Ovary (tissue), 9 donors: ENCODE data around the gene GLT1D1. TPM values are rescaled to one million over a fixed set of nuclear protein-coding genes. Genes with fewer than 3 reads are reported as not detected.

Experiments used
- DNase-seq, 5 donors: peaks; one replicate each; pipeline ENCODE4 v3.0.0-alpha.2; 2019 to 2020
- H3K27ac ChIP-seq, 2 donors: fragments of 200-600 bp; one replicate each; pipeline versions ENCODE4 v1.5.1 to v1.8.0; 2019 to 2022
- H3K27me3 ChIP-seq: fragments of 200-600 bp; one replicate; pipeline ENCODE4 v1.8.0; 2022
- H3K36me3 ChIP-seq: fragments of 200-600 bp; sonication (generic); one replicate; pipeline ENCODE4 v1.5.1; 2019
- H3K4me1 ChIP-seq: one replicate; pipeline ENCODE4 v1.8.1; 2013; ENCODE audit warnings: mild to moderate bottlenecking, moderate library complexity; ENCODE audit not compliant: insufficient read depth
- H3K4me3 ChIP-seq: fragments of 200-600 bp; sonication (generic); one replicate; pipeline ENCODE4 v1.5.1; 2017
- H3K9me3 ChIP-seq, 2 donors: fragments of 200-600 bp in 1 of 2; sonication (generic) in 1 of 2; one replicate each; pipeline versions ENCODE4 v1.5.1 to v1.8.1; 2013 to 2019; ENCODE audit warnings: mild to moderate bottlenecking in 1 of 2, moderate library complexity in 1 of 2
- EP300 ChIP-seq: sonication (generic); formaldehyde crosslinking; IDR thresholded peaks from one replicate; pipeline ENCODE4 v1.6.1; 2017; ENCODE audit warnings: antibody characterized with exemption
- POLR2A ChIP-seq: fragments of 450-650 bp; IDR thresholded peaks from one replicate; pipeline ENCODE4 v1.6.1; 2017; ENCODE audit warnings: antibody characterized with exemption, mild to moderate bottlenecking, moderate library complexity
- WGBS, 3 donors: extraction: QIAGEN DNeasy Blood & Tissue Kit in 1 of 3; methylation state at CpG; one replicate each; pipeline versions ENCODE4 v1.1.5 to v1.1.7; 2013 to 2017; 5-methylcytosine and 5-hydroxymethylcytosine counted together
- intact Hi-C, 4 donors: fragments of 100-400 bp; cut with DNase I; formaldehyde crosslinking; loops; one replicate each; pipeline versions ENCODE4 v1.11.0 to v1.15.1; 2022 to 2023
- polyA plus RNA-seq, 2 donors: library from polyadenylated mRNA; stranded (reverse); fragments of 200-250 nt in 1 of 2; fragments of 350-450 nt in 1 of 2; fragmentation: Illumina TruSeq in 1 of 2; extraction: RNeasy Lipid Tissue Mini Kit (QIAGEN cat#74804) in 1 of 2; gene quantifications; one replicate each; pipeline ENCODE4 v1.2.3, GENCODE V29; 2013 to 2014
- total RNA-seq, 7 donors: library from RNA; depleted of rRNA in 2 of 7; stranded (reverse); fragments of >200 nt in 2 of 7; fragmentation: NEBNext Ultra II Directional in 3 of 7; extraction: Animal tissue kit (Norgen Biotek cat#: 25700) in 3 of 7; gene quantifications; one replicate each; pipeline versions ENCODE4 v1.1.0 to v1.2.4, GENCODE V29; 2016 to 2023
- TF ChIP-seq, protein P1 (sequence below), 3 donors: fragments of 450-650 bp in 2 of 3; fragments of 200-600 bp in 1 of 3; IDR thresholded peaks; one replicate each; pipeline versions ENCODE4 v1.5.1 to v1.8.0; 2016 to 2022; ENCODE audit warnings: antibody characterized with exemption in 3 of 3, mild to moderate bottlenecking in 1 of 3
- donor health status: DM: no; HTN: no; CAD: no; lungs with moderate emphysema.
- donor health status: DM: no; HTN: no; CAD: no.
- donor health status: Bipolar disorder and iron deficiency.
- donor health status: DM: yes; HTN: yes; CAD: no.
- donor health status: DM: no; HTN: no; CAD: no.
- donor health status: DM: yes; HTN: yes; CAD: no.

The GLT1D1 gene
- total and polyA plus RNA-seq, 9 donors: 0.12 to 0.61 (median 0.24) TPM; not detected in 1

DNA sequence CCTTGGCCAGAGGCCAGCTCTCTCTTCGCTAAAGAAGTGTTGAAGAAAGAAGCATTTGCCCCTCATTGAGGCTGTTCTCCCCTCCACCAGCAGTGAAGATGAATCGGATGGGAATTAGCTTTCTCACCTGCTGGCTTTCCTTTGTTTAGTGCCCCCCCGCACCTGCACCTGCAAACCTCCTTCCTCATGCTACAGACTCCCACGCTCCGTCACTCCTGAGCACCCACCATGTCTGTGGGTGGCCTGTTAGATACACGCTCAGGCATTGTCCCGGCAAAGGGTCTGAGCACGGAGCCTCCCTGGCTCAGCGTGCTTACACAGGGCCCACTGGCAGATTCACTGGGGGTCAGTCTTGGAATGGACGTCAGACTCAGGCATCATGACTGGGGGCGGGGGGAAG lies 121.6 kb downstream of the GLT1D1 start:
- DNase-seq: no peak
- intact Hi-C loops: no loop called here
- Histone ChIP-seq H3K27me3 (no peaks in the 10 kb centered on the region), H3K4me3 (no peak overlapping the region), H3K27ac (no peak overlapping the region), H3K36me3 (no peaks in the 10 kb centered on the region), H3K4me1 (no peaks in the 10 kb centered on the region), H3K9me3 (no peaks in the 10 kb centered on the region)
- TF ChIP-seq POLR2A (no peak), EP300 (no peak)
- TF ChIP-seq, protein P1, sequence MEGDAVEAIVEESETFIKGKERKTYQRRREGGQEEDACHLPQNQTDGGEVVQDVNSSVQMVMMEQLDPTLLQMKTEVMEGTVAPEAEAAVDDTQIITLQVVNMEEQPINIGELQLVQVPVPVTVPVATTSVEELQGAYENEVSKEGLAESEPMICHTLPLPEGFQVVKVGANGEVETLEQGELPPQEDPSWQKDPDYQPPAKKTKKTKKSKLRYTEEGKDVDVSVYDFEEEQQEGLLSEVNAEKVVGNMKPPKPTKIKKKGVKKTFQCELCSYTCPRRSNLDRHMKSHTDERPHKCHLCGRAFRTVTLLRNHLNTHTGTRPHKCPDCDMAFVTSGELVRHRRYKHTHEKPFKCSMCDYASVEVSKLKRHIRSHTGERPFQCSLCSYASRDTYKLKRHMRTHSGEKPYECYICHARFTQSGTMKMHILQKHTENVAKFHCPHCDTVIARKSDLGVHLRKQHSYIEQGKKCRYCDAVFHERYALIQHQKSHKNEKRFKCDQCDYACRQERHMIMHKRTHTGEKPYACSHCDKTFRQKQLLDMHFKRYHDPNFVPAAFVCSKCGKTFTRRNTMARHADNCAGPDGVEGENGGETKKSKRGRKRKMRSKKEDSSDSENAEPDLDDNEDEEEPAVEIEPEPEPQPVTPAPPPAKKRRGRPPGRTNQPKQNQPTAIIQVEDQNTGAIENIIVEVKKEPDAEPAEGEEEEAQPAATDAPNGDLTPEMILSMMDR (IDR thresholded peaks at IDR 0.05): no peak
- WGBS, 3 donors: 67% methylated on average over 11 of the region's 11 CpGs

GRCh38 chr12:128976120-128976738 lies 123.0 kb downstream of the GLT1D1 start:
- TF ChIP-seq POLR2A: no peak
- intact Hi-C loops: no loop called here

DNA sequence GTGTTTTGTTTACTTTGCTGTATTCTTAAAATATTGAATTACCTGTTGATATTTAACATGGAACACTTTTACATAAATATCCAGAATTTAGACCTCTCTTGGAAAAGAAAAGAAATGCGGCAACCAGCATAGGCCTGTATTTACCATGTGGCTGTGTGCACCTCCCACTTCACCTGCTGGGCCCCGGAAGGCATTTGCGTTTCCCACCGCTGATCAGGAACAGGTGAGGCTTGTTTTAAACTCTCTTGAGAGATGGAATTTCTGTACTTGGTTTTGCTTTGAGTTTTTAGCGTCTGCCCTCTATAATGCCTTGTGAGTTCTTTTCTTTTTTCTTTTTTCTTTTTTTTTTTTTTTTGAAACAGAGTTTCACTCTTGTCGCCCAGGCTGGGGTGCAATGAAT lies 124.2 kb downstream of the GLT1D1 start:
- Histone ChIP-seq H3K27me3 (no peaks in the 10 kb centered on the region), H3K36me3 (no peaks in the 10 kb centered on the region), H3K4me3 (no peak overlapping the region), H3K4me1 (no peaks in the 10 kb centered on the region), H3K9me3 (no peaks in the 10 kb centered on the region), H3K27ac (no peak overlapping the region)
- intact Hi-C loops: no loop called here
- TF ChIP-seq POLR2A (no peak), EP300 (no peak)
- TF ChIP-seq, protein P1 (IDR thresholded peaks at IDR 0.05): no peak
- DNase-seq: no peak
- 91 to 93% (median 92%) methylated on average over 6 of the region's 6 CpGs for WGBS, 3 donors

More at GRCh38 chr12:128976120-128976738, 123.0 kb downstream of the GLT1D1 start:
- Histone ChIP-seq H3K27me3 (no peaks in the 10 kb centered on the region), H3K36me3 (no peaks in the 10 kb centered on the region), H3K4me1 (no peaks in the 10 kb centered on the region), H3K4me3 (no peak overlapping the region), H3K27ac (no peak overlapping the region), H3K9me3 (no peaks in the 10 kb centered on the region)
- WGBS, 3 donors: 6 to 10% (median 8%) methylated on average over 22 of the region's 22 CpGs
- no peak for DNase-seq

- H3K27me3 ChIP-seq: no peaks in the 10 kb centered on the region
- intact Hi-C loops: no loop called here
- H3K9me3 ChIP-seq: no peaks in the 10 kb centered on the region
- DNase-seq: no peak
- no peaks in the 10 kb centered on the region for H3K36me3 ChIP-seq
- no peak overlapping the region for H3K27ac ChIP-seq
- no peak overlapping the region for H3K4me3 ChIP-seq
- 68 to 75% (median 75%) methylated on average over 14 of the region's 14 CpGs for WGBS, 3 donors
- no peaks in the 10 kb centered on the region for H3K4me1 ChIP-seq
- no peak for TF ChIP-seq EP300
- TF ChIP-seq, protein P1 (IDR thresholded peaks at IDR 0.05): no peak
- TF ChIP-seq POLR2A: no peak
Measured at GRCh38 chr12:128978067-128978466, 124.8 kb downstream of the GLT1D1 start.

DNA sequence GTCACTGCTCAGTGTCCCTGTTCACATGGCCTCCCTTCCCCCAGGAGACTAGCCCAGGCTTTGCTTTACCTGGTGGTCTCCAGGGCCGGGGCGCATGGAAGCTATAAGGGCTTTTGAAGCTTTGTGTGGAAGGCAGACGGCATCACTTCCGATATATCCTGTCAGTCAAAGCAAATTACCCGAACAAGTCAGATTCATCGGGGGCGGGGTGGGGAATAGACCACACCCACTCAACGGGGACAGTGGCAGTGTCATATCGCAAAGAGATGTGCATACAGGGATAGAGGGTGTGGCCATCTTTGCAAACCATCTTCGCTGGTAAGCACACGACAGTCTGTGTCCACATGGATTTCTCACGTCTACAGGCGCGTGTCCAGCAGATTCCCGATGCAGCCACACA lies 127.3 kb downstream of the GLT1D1 start:
- no peaks in the 10 kb centered on the region for H3K27me3 ChIP-seq
- TF ChIP-seq POLR2A: no peak
- TF ChIP-seq, protein P1 (IDR thresholded peaks at IDR 0.05): no peak
- 88 to 92% (median 90%) methylated on average over 15 of the region's 15 CpGs for WGBS, 3 donors

More for the DNA sequence above, 127.3 kb downstream of the GLT1D1 start:
- Histone ChIP-seq H3K4me1 (no peaks in the 10 kb centered on the region), H3K36me3 (no peaks in the 10 kb centered on the region), H3K27ac (no peak overlapping the region), H3K9me3 (no peaks in the 10 kb centered on the region), H3K4me3 (no peak overlapping the region)
- no peak for DNase-seq
- intact Hi-C loops: no loop called here
